ENCODE data around the gene SH3BGRL2. TPM values are rescaled to one million over a fixed set of nuclear protein-coding genes. Genes with fewer than 3 reads are reported as not detected.

The SH3BGRL2 gene
- polyA plus RNA-seq, 1 donor (not counting 4 experiments of a cell fraction or from before 2014, with no cell fraction given) = 3.8 TPM

GRCh38 chr6:79632580-79632979, 1.5 kb downstream of the SH3BGRL2 start:
- no peak overlapping the region for H2AFZ ChIP-seq (ENCODE audit: control insufficient read depth, low read length)
- no peaks in the 10 kb centered on the region for H3K9me1 ChIP-seq (ENCODE audit: control insufficient read depth, extremely low read depth, insufficient read depth, low read length)
- H3K9me3 ChIP-seq (ENCODE audit: control insufficient read depth, low read depth, low read length) = no peaks in the 10 kb centered on the region
- FAIRE-seq (no peak), DNase-seq (ENCODE audit: low read depth, low spot score) (no peak)
- peaks cover 21% of the 10 kb centered on the region for H3K4me1 ChIP-seq (ENCODE audit: control insufficient read depth, extremely low read depth, insufficient read depth, low read length)
- no peak overlapping the region for H3K4me2 ChIP-seq (ENCODE audit: control insufficient read depth, extremely low read depth, insufficient read depth, low read depth, low read length)
- H3K79me2 ChIP-seq (ENCODE audit: control insufficient read depth, insufficient read depth, low read length) = no peaks in the 10 kb centered on the region
- no peaks in the 10 kb centered on the region for H4K20me1 ChIP-seq (ENCODE audit: control insufficient read depth, extremely low read depth, insufficient read depth, low read length)
- no peak overlapping the region for H3K9ac ChIP-seq (ENCODE audit: control insufficient read depth, extremely low read depth, insufficient read depth, low read length)
- no peak overlapping the region for H3K4me3 ChIP-seq (ENCODE audit: control insufficient read depth in 2 of 3, extremely low read depth in 1 of 3, insufficient read depth in 2 of 3, low read depth in 1 of 3, low read length in 3 of 3)
- dilution Hi-C loops (cut with MboI; ENCODE audit: extremely low pct_ligation_motif_present, low sequenced_read_pairs) = no loop called here
- no peak overlapping the region for H3K27ac ChIP-seq (ENCODE audit: control insufficient read depth, insufficient read depth, low read length)
- no peak for TF ChIP-seq EZH2 (IDR thresholded peaks at IDR 0.05; ENCODE audit: low read length)
- TF ChIP-seq, protein P1, sequence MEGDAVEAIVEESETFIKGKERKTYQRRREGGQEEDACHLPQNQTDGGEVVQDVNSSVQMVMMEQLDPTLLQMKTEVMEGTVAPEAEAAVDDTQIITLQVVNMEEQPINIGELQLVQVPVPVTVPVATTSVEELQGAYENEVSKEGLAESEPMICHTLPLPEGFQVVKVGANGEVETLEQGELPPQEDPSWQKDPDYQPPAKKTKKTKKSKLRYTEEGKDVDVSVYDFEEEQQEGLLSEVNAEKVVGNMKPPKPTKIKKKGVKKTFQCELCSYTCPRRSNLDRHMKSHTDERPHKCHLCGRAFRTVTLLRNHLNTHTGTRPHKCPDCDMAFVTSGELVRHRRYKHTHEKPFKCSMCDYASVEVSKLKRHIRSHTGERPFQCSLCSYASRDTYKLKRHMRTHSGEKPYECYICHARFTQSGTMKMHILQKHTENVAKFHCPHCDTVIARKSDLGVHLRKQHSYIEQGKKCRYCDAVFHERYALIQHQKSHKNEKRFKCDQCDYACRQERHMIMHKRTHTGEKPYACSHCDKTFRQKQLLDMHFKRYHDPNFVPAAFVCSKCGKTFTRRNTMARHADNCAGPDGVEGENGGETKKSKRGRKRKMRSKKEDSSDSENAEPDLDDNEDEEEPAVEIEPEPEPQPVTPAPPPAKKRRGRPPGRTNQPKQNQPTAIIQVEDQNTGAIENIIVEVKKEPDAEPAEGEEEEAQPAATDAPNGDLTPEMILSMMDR (optimal IDR thresholded peaks at IDR 0.05 in 1 of 3, IDR thresholded peaks at IDR 0.05 in 1 of 3, conservative IDR thresholded peaks at IDR 0.05 in 1 of 3; ENCODE audit: extremely low read depth in 1 of 3, insufficient read depth in 2 of 3, low read length in 3 of 3) = no peak
- no peaks in the 10 kb centered on the region for H3K36me3 ChIP-seq (ENCODE audit: control insufficient read depth in 2 of 2, extremely low read depth in 1 of 2, insufficient read depth in 2 of 2, low read length in 2 of 2)
- H3K27me3 ChIP-seq (ENCODE audit: control insufficient read depth, extremely low read depth, insufficient read depth, low read length) = no peaks in the 10 kb centered on the region

GRCh38 chr6:79634491-79635231, 3.5 kb downstream of the SH3BGRL2 start:
- DNase-seq (ENCODE audit: low read depth, low spot score) = no peak
- no peaks in the 10 kb centered on the region for H3K79me2 ChIP-seq (ENCODE audit: control insufficient read depth, insufficient read depth, low read length)
- peaks cover 21% of the 10 kb centered on the region for H3K4me1 ChIP-seq (ENCODE audit: control insufficient read depth, extremely low read depth, insufficient read depth, low read length)
- H3K9me1 ChIP-seq (ENCODE audit: control insufficient read depth, extremely low read depth, insufficient read depth, low read length) = no peaks in the 10 kb centered on the region
- H3K36me3 ChIP-seq (ENCODE audit: control insufficient read depth in 2 of 2, extremely low read depth in 1 of 2, insufficient read depth in 2 of 2, low read length in 2 of 2) = no peaks in the 10 kb centered on the region
- dilution Hi-C loops (cut with MboI; ENCODE audit: extremely low pct_ligation_motif_present, low sequenced_read_pairs) = no loop called here
- peak overlapping the region; percentile 33 for H2AFZ ChIP-seq (ENCODE audit: control insufficient read depth, low read length)
- peak overlapping the region; percentile 31 for H3K9ac ChIP-seq (ENCODE audit: control insufficient read depth, extremely low read depth, insufficient read depth, low read length)
- H3K4me3 ChIP-seq (ENCODE audit: control insufficient read depth in 2 of 3, extremely low read depth in 1 of 3, insufficient read depth in 2 of 3, low read depth in 1 of 3, low read length in 3 of 3) = no peak overlapping the region
- FAIRE-seq = peak; percentile 53
- H3K27me3 ChIP-seq (ENCODE audit: control insufficient read depth, extremely low read depth, insufficient read depth, low read length) = no peaks in the 10 kb centered on the region
- no peaks in the 10 kb centered on the region for H4K20me1 ChIP-seq (ENCODE audit: control insufficient read depth, extremely low read depth, insufficient read depth, low read length)
- H3K27ac ChIP-seq (ENCODE audit: control insufficient read depth, insufficient read depth, low read length) = peak overlapping the region; percentile 78
- TF ChIP-seq EZH2 (IDR thresholded peaks at IDR 0.05; ENCODE audit: low read length) = no peak
- TF ChIP-seq, protein P1 (optimal IDR thresholded peaks at IDR 0.05 in 1 of 3, IDR thresholded peaks at IDR 0.05 in 1 of 3, conservative IDR thresholded peaks at IDR 0.05 in 1 of 3; ENCODE audit: extremely low read depth in 1 of 3, insufficient read depth in 2 of 3, low read length in 3 of 3) = no peak
- H3K9me3 ChIP-seq (ENCODE audit: control insufficient read depth, low read depth, low read length) = no peaks in the 10 kb centered on the region
- H3K4me2 ChIP-seq (ENCODE audit: control insufficient read depth, extremely low read depth, insufficient read depth, low read depth, low read length) = peak overlapping the region; percentile 47
